ENCODE results near the gene CPSF3. TPM values are rescaled to one million over a fixed set of nuclear protein-coding genes. Genes with fewer than 3 reads are reported as not detected.

CPSF3 gene
- total and polyA plus RNA-seq, 8 donors = 5.7 to 13.2 (median 10.7) TPM

GRCh38 chr2:9401059-9401547 lies 22.4 kb upstream of the CPSF3 start:
- Histone ChIP-seq H3K27me3 (no peaks in the 10 kb centered on the region), H3K9me3 (no peaks in the 10 kb centered on the region), H3K4me3 (no peak overlapping the region), H3K36me3 (peaks cover 0 to 9% (median 0%) of the 10 kb centered on the region in 3 donors), H3K4me1 (no peaks in the 10 kb centered on the region), H3K27ac (no peak overlapping the region)
- FAIRE-seq = no peak
- 94 to 97% methylated on average over 12 of the region's 12 CpGs for WGBS, 2 donors
- TF ChIP-seq CTCF (IDR thresholded peaks at IDR 0.05) = no peak
- DNase-seq = peak in 1 of 6 donors; percentile 42
- no peak for ATAC-seq
- intact Hi-C loops (cut with DNase I) = no loop called here

- DNase-seq (peak in 1 of 6 donors; percentile 38), ATAC-seq (no peak), FAIRE-seq (no peak)
- Histone ChIP-seq H3K36me3 (peaks cover 0 to 9% (median 0%) of the 10 kb centered on the region in 3 donors), H3K27me3 (no peaks in the 10 kb centered on the region), H3K4me3 (no peak overlapping the region), H3K27ac (no peak overlapping the region), H3K4me1 (no peaks in the 10 kb centered on the region), H3K9me3 (no peaks in the 10 kb centered on the region)
- 94% methylated on average over 19 of the region's 19 CpGs for WGBS, 2 donors
- TF ChIP-seq CTCF (IDR thresholded peaks at IDR 0.05) = no peak
- intact Hi-C loops (cut with DNase I) = no loop called here
These were observed 21.6 kb upstream of the CPSF3 start for GRCh38 chr2:9401646-9402371.

GRCh38 chr2:9403924-9404323 lies 19.5 kb upstream of the CPSF3 start:
- Histone ChIP-seq H3K9me3 (no peaks in the 10 kb centered on the region), H3K4me1 (no peaks in the 10 kb centered on the region), H3K27me3 (no peaks in the 10 kb centered on the region), H3K4me3 (no peak overlapping the region), H3K27ac (no peak overlapping the region), H3K36me3 (peaks cover 0 to 9% (median 0%) of the 10 kb centered on the region in 3 donors)
- DNase-seq (no peak), FAIRE-seq (no peak), ATAC-seq (no peak)
- intact Hi-C loops (cut with DNase I) = no loop called here
- 65 to 75% methylated on average over 2 of the region's 2 CpGs for WGBS, 2 donors
- TF ChIP-seq CTCF (IDR thresholded peaks at IDR 0.05) = no peak

GRCh38 chr2:9404451-9404850 lies 19.0 kb upstream of the CPSF3 start:
- no peak for FAIRE-seq
- DNase-seq = no peak
- ATAC-seq = no peak
- peaks cover 0 to 5% (median 0%) of the 10 kb centered on the region in 3 donors for H3K36me3 ChIP-seq
- H3K9me3 ChIP-seq = no peaks in the 10 kb centered on the region
- WGBS, 2 donors = 81 to 88% methylated on average over 4 of the region's 4 CpGs
- H3K27me3 ChIP-seq = no peaks in the 10 kb centered on the region
- H3K4me1 ChIP-seq = no peaks in the 10 kb centered on the region
- intact Hi-C loops (cut with DNase I) = no loop called here
- no peak for TF ChIP-seq CTCF (IDR thresholded peaks at IDR 0.05)
- H3K4me3 ChIP-seq = no peak overlapping the region
- no peak overlapping the region for H3K27ac ChIP-seq

GRCh38 chr2:9405636-9406035 lies 17.8 kb upstream of the CPSF3 start:
- no peak for TF ChIP-seq CTCF (IDR thresholded peaks at IDR 0.05)
- H3K9me3 ChIP-seq = no peaks in the 10 kb centered on the region
- H3K27me3 ChIP-seq = no peaks in the 10 kb centered on the region
- no peak overlapping the region for H3K27ac ChIP-seq
- H3K4me3 ChIP-seq = no peak overlapping the region
- peaks cover 0 to 5% (median 0%) of the 10 kb centered on the region in 3 donors for H3K36me3 ChIP-seq
- FAIRE-seq (no peak), ATAC-seq (no peak), DNase-seq (no peak)
- intact Hi-C loops (cut with DNase I) = no loop called here
- no peaks in the 10 kb centered on the region for H3K4me1 ChIP-seq
- 97% methylated on average over 2 of the region's 2 CpGs for WGBS, 2 donors
